HepG2 (cell line): Measurements from ENCODE around the gene GSDMA. TPM values are rescaled to one million over a fixed set of nuclear protein-coding genes. Genes with fewer than 3 reads are reported as not detected.
"Not testable (repeated sequence)": the region's sequence is repeated elsewhere in the genome, so short reads cannot be mapped to it uniquely, and the experiment has no call there.

Source experiments
- ATAC-seq: fragments of 200-7000 bp; cut with Tn5 transposase; 3 replicates; pipeline ENCODE4 v1.9.1; 2020; ENCODE audit warnings: mild to moderate bottlenecking, moderate library complexity
- BruUV-seq: library from RNA; stranded (reverse); fragments of 400-500 nt; replicated peaks from 2 replicates; lab custom pipeline; 2021; lab: Mats Ljungman, UMichigan
- CTCF ChIA-PET: fragments of 300-600 bp; formaldehyde crosslinking; extraction: SDS; loops from one replicate; lab custom pipeline; 2021; ENCODE audit warnings: low total read pairs, inconsistent platforms, low intra/inter-chr PET ratio; lab: Yijun Ruan, JAX
- POLR2A ChIA-PET: fragments of 350-600 bp; sonication (Branson Sonifier 250); formaldehyde crosslinking; loops from one replicate; lab custom pipeline; 2020; ENCODE audit warnings: antibody characterized with exemption, inconsistent platforms; lab: Yijun Ruan, JAX
- DNase-seq: peaks from one replicate; pipeline ENCODE4 v3.0.0-alpha.2; 2015; ENCODE audit warnings: low spot score
- FAIRE-seq: peaks from 3 replicates; lab custom pipeline; 2011; peaks lifted over from hg19 to GRCh38; lab: Jason Lieb, UNC
- H2AFZ ChIP-seq: one replicate; pipeline ENCODE4 v1.6.1; 2011; ENCODE audit warnings: low read length, inconsistent platforms
- H3K27ac ChIP-seq: fragments of 300-600 bp; 3 replicates; pipeline ENCODE4 v1.8.0; 2011; ENCODE audit warnings: mixed run types, mild to moderate bottlenecking, mixed read lengths, low read length, inconsistent platforms; ENCODE audit not compliant: insufficient read depth; ENCODE audit errors: extremely low read length
- H3K27me3 ChIP-seq, 2 experiments: fragments of 200-600 bp in 1 of 2; 2 replicates in 1 of 2; 3 replicates in 1 of 2; pipeline versions ENCODE4 v1.6.0 to v1.8.0; 2011; ENCODE audit warnings: low read length in 2 of 2, mild to moderate bottlenecking in 2 of 2, moderate library complexity in 2 of 2, inconsistent platforms in 1 of 2; ENCODE audit not compliant: insufficient read depth in 2 of 2, control insufficient read depth in 1 of 2
- H3K36me3 ChIP-seq, 2 experiments: fragments of 200-600 bp in 1 of 2; replicated peaks in 1 of 2; 2 replicates in 1 of 2; 3 replicates in 1 of 2; pipeline versions ENCODE4 v1.5.1 to v1.8.0; 2011; ENCODE audit warnings: low read length in 2 of 2, inconsistent platforms in 1 of 2; ENCODE audit not compliant: insufficient read depth in 2 of 2, control insufficient read depth in 1 of 2
- H3K4me1 ChIP-seq: 2 replicates; pipeline ENCODE4 v1.5.1; 2012; ENCODE audit warnings: low read length, inconsistent platforms; ENCODE audit not compliant: insufficient read depth
- H3K4me2 ChIP-seq: 2 replicates; pipeline ENCODE4 v1.6.0; 2011; ENCODE audit warnings: low read depth, low read length, inconsistent platforms
- H3K4me3 ChIP-seq, 3 experiments: fragments of 200-600 bp in 1 of 3; sonication (generic), shearing (Covaris generic) in 1 of 3; replicated peaks in 1 of 3; 2 replicates each; pipeline ENCODE4 v1.5.1; 2011 to 2016; ENCODE audit warnings: low read length in 3 of 3, inconsistent platforms in 2 of 3, low read depth in 2 of 3, mild to moderate bottlenecking in 2 of 3, control low read depth in 1 of 3, mixed read lengths in 1 of 3; ENCODE audit not compliant: insufficient read depth in 1 of 3
- H3K79me2 ChIP-seq: one replicate; pipeline ENCODE4 v1.6.1; 2011; ENCODE audit warnings: low read length, inconsistent platforms; ENCODE audit not compliant: insufficient read depth
- H3K9ac ChIP-seq: 2 replicates; pipeline ENCODE4 v1.6.0; 2011; ENCODE audit warnings: mild to moderate bottlenecking, low read depth, low read length, inconsistent platforms; ENCODE audit not compliant: insufficient read depth
- H3K9me3 ChIP-seq: 2 replicates; pipeline ENCODE4 v1.5.1; 2012; ENCODE audit warnings: mild to moderate bottlenecking, low read length
- H4K20me1 ChIP-seq: 2 replicates; pipeline ENCODE4 v1.6.0; 2011; ENCODE audit warnings: inconsistent platforms, mild to moderate bottlenecking, low read length, moderate library complexity; ENCODE audit not compliant: insufficient read depth
- BCL6 ChIP-seq: IDR thresholded peaks from 2 replicates; pipeline ENCODE4 v1.6.1; 2016; ENCODE audit warnings: missing genetic modification reagents, missing compliant biosample characterization
- E2F1 ChIP-seq: sonication (generic); formaldehyde crosslinking; IDR thresholded peaks from 2 replicates; pipeline ENCODE4 v1.5.0; 2020; ENCODE audit warnings: missing genetic modification reagents
- FOXA3 ChIP-seq: IDR thresholded peaks from 2 replicates; pipeline ENCODE4 v1.6.1; 2016; ENCODE audit warnings: missing genetic modification reagents, missing compliant biosample characterization
- HMGA1 ChIP-seq: sonication (generic); formaldehyde crosslinking; conservative IDR thresholded peaks from 2 replicates; pipeline ENCODE4 v1.4.0; 2020; ENCODE audit warnings: missing genetic modification reagents
- MYNN ChIP-seq: sonication (generic); formaldehyde crosslinking; IDR thresholded peaks from 2 replicates; pipeline ENCODE4 v1.4.0; 2020; ENCODE audit warnings: mild to moderate bottlenecking, low read depth, missing genetic modification reagents
- RORA ChIP-seq: sonication (generic); formaldehyde crosslinking; IDR thresholded peaks from 2 replicates; pipeline ENCODE4 v1.5.0; 2020; ENCODE audit warnings: mild to moderate bottlenecking, missing genetic modification reagents, moderate library complexity
- SOX13 ChIP-seq, 3 experiments: fragments of 450-650 bp in 1 of 3; sonication (generic) in 1 of 3; formaldehyde crosslinking in 1 of 3; IDR thresholded peaks in 2 of 3; conservative IDR thresholded peaks in 1 of 3; 2 replicates each; pipeline versions ENCODE4 v1.5.0 to v1.6.1; 2016 to 2020; ENCODE audit warnings: antibody characterized with exemption in 1 of 3, mild to moderate bottlenecking in 1 of 3, missing compliant biosample characterization in 1 of 3, missing genetic modification reagents in 1 of 3, moderate library complexity in 1 of 3
- ZEB1 ChIP-seq: IDR thresholded peaks from 2 replicates; pipeline ENCODE4 v1.6.1; 2012; ENCODE audit warnings: mild to moderate bottlenecking, low read depth, inconsistent platforms; ENCODE audit not compliant: insufficient replicate concordance
- ZNF432 ChIP-seq: sonication (generic); formaldehyde crosslinking; IDR thresholded peaks from 2 replicates; pipeline ENCODE4 v1.5.0; 2020; ENCODE audit warnings: missing genetic modification reagents, mild to moderate bottlenecking, borderline replicate concordance
- WGBS: methylation state at CpG from one replicate; pipeline ENCODE4 v1.1.6; 2017; ENCODE audit warnings: low lambda C conversion rate; 5-methylcytosine and 5-hydroxymethylcytosine counted together
- in situ Hi-C: cut with HindIII; loops from 2 replicates; pipeline ENCODE4 v1.10.0; 2017; ENCODE audit warnings: low pct_unique_long_range_greater_than_20kb; ENCODE audit not compliant: extremely low pct_ligation_motif_present
- intact Hi-C: fragments of 100-400 bp; cut with micrococcal nuclease; formaldehyde crosslinking; loops from one replicate; pipeline ENCODE4 v1.10.0; 2022; ENCODE audit not compliant: unreplicated experiment
- polyA plus RNA-seq, 8 experiments: library from polyadenylated mRNA; depleted of rRNA in 3 of 8; stranded (reverse) in 7 of 8; unstranded in 1 of 8; fragments of >200 nt; fragmentation: Illumina TruSeq in 4 of 8; extraction: Trizol in 4 of 8; gene quantifications; 2 replicates each; pipeline versions ENCODE4 v1.2.1 to v1.2.3, GENCODE V29; 2011 to 2016; ENCODE audit warnings: low read depth in 4 of 8, missing spikeins in 1 of 8, mixed read lengths in 1 of 8; ENCODE audit not compliant: insufficient read depth in 1 of 8
- total RNA-seq, 5 experiments: library from RNA; depleted of rRNA; stranded (reverse); fragments of >200 nt; fragmentation: Illumina TruSeq; extraction: Trizol; gene quantifications; 2 replicates each; pipeline ENCODE4 v1.2.3, GENCODE V29; 2016; ENCODE audit warnings: low read depth in 1 of 5
- TF ChIP-seq, protein P1 (sequence below): sonication (generic); formaldehyde crosslinking; IDR thresholded peaks from 2 replicates; pipeline ENCODE4 v1.4.0; 2020; ENCODE audit warnings: missing genetic modification reagents

Gene GSDMA
- total and polyA plus RNA-seq, 2 of the 13 experiments (the other 11 are each of a cell fraction or from before 2014, with no cell fraction given): not detected

- TF ChIP-seq SOX13 (IDR thresholded peaks at IDR 0.05) (no peak), SOX13 (CRISPR knock-in tag; conservative IDR thresholded peaks at IDR 0.05 in 1 of 2, IDR thresholded peaks at IDR 0.05 in 1 of 2) (no peak), BCL6 (CRISPR knock-in tag) (no peak), ZEB1 (no peak), ZNF432 (CRISPR knock-in tag) (no peak), FOXA3 (CRISPR knock-in tag) (no peak), HMGA1 (CRISPR knock-in tag) (no peak), RORA (CRISPR knock-in tag) (no peak), E2F1 (CRISPR knock-in tag) (no peak), MYNN (no peak)
- TF ChIP-seq, protein P1, sequence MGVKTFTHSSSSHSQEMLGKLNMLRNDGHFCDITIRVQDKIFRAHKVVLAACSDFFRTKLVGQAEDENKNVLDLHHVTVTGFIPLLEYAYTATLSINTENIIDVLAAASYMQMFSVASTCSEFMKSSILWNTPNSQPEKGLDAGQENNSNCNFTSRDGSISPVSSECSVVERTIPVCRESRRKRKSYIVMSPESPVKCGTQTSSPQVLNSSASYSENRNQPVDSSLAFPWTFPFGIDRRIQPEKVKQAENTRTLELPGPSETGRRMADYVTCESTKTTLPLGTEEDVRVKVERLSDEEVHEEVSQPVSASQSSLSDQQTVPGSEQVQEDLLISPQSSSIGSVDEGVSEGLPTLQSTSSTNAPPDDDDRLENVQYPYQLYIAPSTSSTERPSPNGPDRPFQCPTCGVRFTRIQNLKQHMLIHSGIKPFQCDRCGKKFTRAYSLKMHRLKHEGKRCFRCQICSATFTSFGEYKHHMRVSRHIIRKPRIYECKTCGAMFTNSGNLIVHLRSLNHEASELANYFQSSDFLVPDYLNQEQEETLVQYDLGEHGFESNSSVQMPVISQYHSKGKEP (CRISPR knock-in tag): no peak
Measured at GRCh38 chr17:40005520-40005919, 42.7 kb downstream of the GSDMA start (continued).

DNA sequence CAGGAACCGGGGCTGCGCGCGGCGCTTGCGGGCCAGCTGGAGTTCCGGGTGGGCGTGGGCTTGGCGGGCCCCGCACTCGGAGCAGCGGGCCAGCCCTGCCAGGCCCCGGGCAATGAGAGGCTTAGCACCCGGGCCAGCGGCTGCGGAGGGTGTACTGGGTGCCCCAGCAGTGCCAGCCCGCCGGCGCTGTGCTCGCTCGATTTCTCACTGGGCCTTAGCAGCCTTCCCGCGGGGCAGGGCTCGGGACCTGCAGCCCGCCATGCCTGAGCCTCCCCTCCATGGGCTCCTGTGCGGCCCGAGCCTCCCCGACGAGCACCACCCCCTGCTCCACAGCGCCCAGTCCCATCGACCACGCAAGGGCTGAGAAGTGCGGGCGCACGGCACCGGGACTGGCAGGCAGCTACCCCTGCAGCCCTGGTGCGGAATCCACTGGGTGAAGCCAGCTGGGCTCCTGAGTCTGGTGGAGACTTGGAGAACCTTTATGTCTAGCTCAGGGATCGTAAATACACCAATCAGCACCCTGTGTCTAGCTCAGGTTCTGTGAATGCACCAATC lies 48.2 kb downstream of the GSDMA start:
- H3K9ac ChIP-seq, H4K20me1 ChIP-seq, DNase-seq, H2AFZ ChIP-seq, FAIRE-seq, BruUV-seq, CTCF ChIA-PET, H3K36me3 ChIP-seq, intact Hi-C loops, H3K4me3 ChIP-seq, H3K27me3 ChIP-seq, H3K27ac ChIP-seq, H3K9me3 ChIP-seq, H3K79me2 ChIP-seq, ATAC-seq, H3K4me2 ChIP-seq: not testable (repeated sequence)
- peaks cover 28% of the 10 kb centered on the region for H3K4me1 ChIP-seq
- in situ Hi-C loops: loop anchor here (10.0 kb wide), 1 partner anchor 274 kb away; the partner anchor contains the start of gene CDC6
- POLR2A ChIA-PET: interaction anchor here (0.7 to 1.4 kb wide), 2 partner anchors 31 to 242 kb away, joined by 3 read pairs; no protein-coding TSS in a partner anchor
- 85% methylated on average over 24 of the region's 38 CpGs for WGBS
